Adrenal gland (tissue), 5 donors: ENCODE data around the gene PINLYP.

Experiments used
- POLR2A ChIP-seq, 2 donors: fragments of 450-650 bp; IDR thresholded peaks; one replicate each; pipeline ENCODE4 v1.6.1; 2017; ENCODE audit warnings: antibody characterized with exemption in 2 of 2, mild to moderate bottlenecking in 2 of 2, moderate library complexity in 1 of 2
- TF ChIP-seq, protein P1 (sequence below), 6 experiments: fragments of 450-650 bp in 4 of 6; fragments of 200-600 bp in 2 of 6; sonication (generic) in 1 of 6; IDR thresholded peaks; 1 replicate in 5 of 6; 2 replicates in 1 of 6; pipeline versions ENCODE4 v1.5.1 to v1.8.0; 2016 to 2021; ENCODE audit warnings: antibody characterized with exemption in 6 of 6, mild to moderate bottlenecking in 2 of 6, moderate library complexity in 1 of 6
- donor health status: DM: no; HTN: no; CAD: no.

DNA sequence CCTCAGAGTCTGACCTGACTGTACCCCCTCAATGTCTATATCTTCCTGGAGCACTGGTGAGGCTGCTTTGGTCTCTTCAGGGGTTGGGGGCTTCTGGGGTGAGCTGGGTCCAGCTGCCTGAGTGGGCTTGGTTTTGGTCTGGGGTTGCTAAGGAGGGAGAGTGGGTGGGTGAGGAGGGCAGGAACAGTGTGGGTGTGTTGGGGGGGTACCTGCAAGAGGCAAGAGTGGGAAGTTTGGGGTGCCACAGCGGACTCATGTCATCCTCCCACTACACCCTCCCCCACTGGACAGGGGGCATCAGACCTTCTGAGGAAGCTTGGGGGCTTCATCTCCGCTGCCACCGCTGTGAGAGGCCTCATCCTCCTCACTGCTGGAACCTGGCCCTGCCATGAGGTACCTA is 29.0 kb upstream of the PINLYP start:
- TF ChIP-seq, protein P1, sequence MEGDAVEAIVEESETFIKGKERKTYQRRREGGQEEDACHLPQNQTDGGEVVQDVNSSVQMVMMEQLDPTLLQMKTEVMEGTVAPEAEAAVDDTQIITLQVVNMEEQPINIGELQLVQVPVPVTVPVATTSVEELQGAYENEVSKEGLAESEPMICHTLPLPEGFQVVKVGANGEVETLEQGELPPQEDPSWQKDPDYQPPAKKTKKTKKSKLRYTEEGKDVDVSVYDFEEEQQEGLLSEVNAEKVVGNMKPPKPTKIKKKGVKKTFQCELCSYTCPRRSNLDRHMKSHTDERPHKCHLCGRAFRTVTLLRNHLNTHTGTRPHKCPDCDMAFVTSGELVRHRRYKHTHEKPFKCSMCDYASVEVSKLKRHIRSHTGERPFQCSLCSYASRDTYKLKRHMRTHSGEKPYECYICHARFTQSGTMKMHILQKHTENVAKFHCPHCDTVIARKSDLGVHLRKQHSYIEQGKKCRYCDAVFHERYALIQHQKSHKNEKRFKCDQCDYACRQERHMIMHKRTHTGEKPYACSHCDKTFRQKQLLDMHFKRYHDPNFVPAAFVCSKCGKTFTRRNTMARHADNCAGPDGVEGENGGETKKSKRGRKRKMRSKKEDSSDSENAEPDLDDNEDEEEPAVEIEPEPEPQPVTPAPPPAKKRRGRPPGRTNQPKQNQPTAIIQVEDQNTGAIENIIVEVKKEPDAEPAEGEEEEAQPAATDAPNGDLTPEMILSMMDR (IDR thresholded peaks at IDR 0.05) = no peak
- no peak for TF ChIP-seq POLR2A (IDR thresholded peaks at IDR 0.05)
